Measurements from ENCODE around the gene PAK4.

PAK4 gene

DNA sequence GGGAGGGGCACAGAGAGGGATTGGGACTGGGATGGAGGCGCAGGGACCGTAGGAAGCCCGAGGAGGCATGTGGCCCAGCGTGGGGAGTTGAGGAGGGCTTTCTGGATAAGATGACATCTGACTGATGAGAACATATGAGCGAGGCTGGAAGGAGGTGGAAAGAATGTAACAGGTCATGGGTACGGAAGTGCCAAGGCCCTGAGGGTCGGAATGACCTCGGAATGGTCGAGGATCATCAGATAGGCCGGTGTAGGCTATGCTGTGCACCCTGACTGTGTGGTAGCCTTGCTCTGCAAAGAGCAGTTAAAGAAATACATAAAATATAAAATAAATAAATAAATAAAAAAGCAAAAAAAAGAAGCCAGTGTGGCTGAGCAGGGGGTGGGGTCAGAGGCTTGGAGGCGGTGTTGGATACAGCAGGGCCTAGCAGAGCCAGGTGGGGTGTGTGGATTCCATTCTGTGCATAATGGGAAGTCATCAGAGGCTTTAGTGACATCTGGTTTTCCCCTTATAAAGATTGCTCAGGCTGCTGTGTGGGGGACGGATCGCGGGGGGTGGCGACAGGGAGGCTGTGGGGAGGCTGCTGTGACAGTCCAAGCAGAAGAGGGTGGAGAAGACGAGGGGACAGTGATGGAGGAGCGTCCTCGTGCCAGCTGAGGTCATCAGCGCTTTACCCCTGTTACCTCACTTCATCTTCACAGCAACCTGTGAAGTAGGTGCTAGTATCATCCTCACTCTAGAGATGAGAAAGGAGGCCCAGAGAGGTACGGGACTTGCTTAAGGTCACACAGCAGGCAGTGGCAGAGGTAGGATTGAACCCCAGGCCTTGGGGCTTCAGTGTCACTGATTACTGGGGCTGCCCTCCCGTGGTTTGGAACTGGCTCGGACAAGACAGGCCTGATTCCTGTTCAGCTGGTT, 5.0 kb downstream of the PAK4 start:
- TF ChIP-seq ZNF274 (IDR thresholded peaks at IDR 0.05; ENCODE audit: low read depth, low read length): no peak
- H3K4me3 ChIP-seq (ENCODE audit: low read length): no peak overlapping the region

DNA sequence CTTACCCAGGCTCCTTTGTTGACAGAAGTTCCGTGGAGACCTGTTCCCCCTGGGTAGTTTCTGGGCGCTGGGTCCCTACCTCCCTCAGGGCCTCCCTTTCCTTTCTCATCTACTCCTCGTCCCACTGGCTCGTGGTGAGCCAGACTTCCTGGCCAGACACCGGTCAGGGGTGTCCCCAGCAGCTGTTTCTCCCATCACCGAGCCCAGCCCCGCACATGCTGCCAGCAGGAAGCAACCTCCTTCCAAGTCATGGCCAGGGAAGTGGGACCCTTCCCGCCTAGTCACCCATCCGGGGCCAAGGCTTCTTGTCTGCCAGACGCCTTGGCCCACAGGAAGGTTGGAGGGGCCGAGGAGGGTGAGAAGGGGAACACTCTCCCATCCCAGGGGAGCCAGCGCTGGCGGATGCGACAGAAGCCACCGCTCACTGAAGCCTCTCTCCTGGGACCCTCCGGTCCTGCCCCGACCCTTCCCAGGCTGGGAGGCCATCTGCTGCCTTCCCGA, 5.7 kb downstream of the PAK4 start:
- H3K4me3 ChIP-seq (ENCODE audit: low read length): no peak overlapping the region
- TF ChIP-seq ZNF274 (IDR thresholded peaks at IDR 0.05; ENCODE audit: low read depth, low read length): no peak

- no peak for TF ChIP-seq ZNF274 (IDR thresholded peaks at IDR 0.05; ENCODE audit: low read depth, low read length)
- H3K4me3 ChIP-seq (ENCODE audit: low read length): no peak overlapping the region
These were observed 6.9 kb downstream of the PAK4 start for GRCh38 chr19:39132344-39132969.

- no peak for TF ChIP-seq ZNF274 (IDR thresholded peaks at IDR 0.05; ENCODE audit: low read depth, low read length)
- no peak overlapping the region for H3K4me3 ChIP-seq (ENCODE audit: low read length)
These were observed 8.1 kb downstream of the PAK4 start for GRCh38 chr19:39133431-39134270.

DNA sequence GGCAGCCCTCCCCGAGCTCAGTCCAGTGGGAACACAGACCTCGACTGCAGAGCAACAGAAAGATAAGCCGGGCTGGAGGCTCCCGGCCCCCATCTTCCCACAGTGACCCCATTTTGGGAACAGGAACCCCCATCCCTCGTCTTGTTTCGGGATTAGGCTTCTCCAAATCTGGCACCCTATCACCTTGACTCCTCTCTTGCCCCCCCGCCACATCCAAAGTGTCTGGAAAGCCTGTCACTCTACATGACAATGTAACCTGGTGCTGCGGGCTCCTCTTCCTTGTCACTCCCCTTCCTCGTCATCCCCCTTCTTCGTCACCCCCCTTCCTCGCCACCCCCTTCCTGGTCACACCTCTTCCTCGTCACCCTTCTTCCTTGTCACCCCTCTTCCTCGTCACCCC, 10.1 kb downstream of the PAK4 start:
- no peak for TF ChIP-seq ZNF274 (IDR thresholded peaks at IDR 0.05; ENCODE audit: low read depth, low read length)
- H3K4me3 ChIP-seq (ENCODE audit: low read length): no peak overlapping the region

GRCh38 chr19:39136225-39136940, 10.8 kb downstream of the PAK4 start:
- no peak overlapping the region for H3K4me3 ChIP-seq (ENCODE audit: low read length)
- TF ChIP-seq ZNF274 (IDR thresholded peaks at IDR 0.05; ENCODE audit: low read depth, low read length): no peak

DNA sequence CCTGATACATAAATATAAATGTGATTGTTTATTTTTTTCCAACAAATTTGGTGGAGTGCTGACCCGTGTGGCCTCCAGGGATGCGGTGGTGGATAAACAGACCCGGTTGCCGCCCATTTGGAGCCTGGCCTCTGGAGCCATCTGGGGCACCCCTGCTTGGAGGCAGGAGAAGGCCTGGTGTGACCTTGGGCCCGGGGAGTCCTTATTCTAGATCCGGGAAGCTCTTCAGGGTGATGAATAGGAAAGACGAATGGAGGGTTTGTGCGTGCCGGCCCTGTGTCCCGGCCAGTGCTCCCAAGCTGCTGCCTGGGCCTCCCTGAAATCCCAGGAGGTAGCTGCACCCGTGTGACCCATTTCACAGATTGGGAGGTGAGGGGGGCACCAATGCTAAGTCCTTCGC, 11.5 kb downstream of the PAK4 start:
- TF ChIP-seq ZNF274 (IDR thresholded peaks at IDR 0.05; ENCODE audit: low read depth, low read length): no peak
- H3K4me3 ChIP-seq (ENCODE audit: low read length): no peak overlapping the region

DNA sequence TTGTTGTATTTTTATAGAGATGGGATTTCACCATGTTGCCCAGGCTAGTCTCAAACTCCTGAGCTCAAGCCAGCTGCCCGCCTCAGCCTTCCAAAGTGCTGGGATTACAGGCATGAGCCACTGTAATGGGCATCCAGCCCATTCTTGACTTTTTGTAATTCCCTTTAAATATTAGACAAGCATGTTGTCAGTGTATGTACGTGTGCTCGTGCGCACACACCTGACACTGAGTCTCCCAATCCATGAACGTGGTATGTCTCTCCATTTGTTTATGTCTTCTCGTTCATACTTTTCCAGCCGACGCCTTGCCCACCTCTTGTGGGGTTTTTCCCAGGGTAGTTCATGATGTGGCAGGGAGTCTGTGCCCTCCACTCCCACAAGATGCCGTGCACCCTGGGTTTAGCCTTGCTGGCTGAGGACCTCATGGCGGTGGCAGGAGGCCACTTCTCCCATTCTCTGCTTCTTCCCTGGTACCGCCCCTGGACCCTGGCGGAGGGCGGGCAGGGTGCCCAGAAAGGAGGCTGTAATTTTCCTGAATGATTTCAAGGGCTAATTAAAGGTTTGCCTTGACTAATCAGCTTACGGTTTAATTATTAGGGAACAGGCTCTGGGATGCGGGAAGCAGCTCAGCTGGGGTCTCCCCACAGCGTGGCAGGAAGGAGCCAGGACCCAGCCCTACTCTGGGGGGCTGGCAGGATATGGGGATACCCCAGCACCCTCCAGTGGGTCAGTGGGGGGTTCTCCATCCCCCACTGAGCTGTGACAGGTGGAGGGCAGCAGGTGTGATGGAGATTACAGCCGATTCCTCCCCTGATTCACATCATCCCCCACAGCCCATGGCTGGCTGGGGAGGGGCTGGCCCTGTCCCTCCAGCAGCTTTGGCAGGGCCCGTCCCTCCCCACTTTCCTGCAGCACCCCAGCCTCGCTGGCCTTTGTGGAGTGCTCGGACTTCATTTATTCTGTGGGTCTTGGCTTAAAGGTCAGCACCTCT, 12.9 kb downstream of the PAK4 start:
- no peak for TF ChIP-seq ZNF274 (IDR thresholded peaks at IDR 0.05; ENCODE audit: low read depth, low read length)
- no peak overlapping the region for H3K4me3 ChIP-seq (ENCODE audit: low read length)

DNA sequence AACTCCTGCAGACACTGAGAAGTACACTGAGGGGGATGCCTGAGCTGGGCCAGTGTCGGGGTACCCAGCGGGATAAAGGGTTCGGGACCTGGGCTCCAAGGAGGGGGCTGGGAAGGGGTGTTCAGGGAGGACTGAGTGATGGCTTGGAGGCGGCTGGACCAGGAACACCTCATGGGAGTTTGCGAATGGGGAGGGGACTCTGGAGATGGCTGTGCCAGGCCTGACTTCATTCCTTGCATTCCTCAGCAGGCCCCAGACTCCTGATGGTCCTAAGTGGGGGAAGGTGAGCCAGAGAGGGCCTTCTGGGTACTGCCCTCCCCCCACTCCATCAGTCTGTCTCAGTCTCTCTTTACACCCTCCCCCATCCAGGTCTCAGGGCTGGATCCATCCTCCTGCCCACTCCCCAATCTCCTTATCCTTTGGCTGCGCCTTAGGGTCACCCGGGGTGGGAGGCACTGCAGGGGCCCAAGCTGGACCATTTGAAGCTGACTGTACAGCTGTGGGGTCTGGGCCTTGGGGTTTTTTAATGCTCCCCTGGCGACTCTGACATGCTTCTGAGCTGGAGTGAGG, 13.8 kb downstream of the PAK4 start:
- no peak for TF ChIP-seq ZNF274 (IDR thresholded peaks at IDR 0.05; ENCODE audit: low read depth, low read length)
- H3K4me3 ChIP-seq (ENCODE audit: low read length): no peak overlapping the region

DNA sequence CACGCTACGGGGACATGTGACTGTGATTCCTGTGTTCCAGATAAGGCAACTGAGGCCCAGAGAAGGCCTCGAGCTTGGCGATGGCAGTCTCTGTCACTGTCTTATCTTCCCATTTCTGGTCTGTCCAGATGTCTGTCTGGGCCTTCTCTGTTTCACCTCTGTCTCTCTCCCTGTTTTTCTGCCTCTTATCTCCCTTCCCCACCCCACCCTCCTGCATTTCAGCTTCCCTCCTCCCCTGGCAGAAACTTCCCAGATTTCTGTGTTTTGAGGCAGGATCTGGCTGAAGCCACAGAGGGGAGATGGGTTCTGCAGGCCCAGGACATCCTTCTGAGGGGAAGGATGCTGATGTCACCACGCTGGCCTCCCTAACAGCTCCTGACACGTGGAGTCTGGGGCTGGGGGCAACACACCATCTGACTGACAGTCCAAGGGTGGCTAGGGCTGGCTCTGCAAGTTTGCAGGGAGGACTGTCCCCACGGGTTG, 14.4 kb downstream of the PAK4 start:
- H3K4me3 ChIP-seq (ENCODE audit: low read length): no peak overlapping the region
- TF ChIP-seq ZNF274 (IDR thresholded peaks at IDR 0.05; ENCODE audit: low read depth, low read length): no peak

- H3K4me3 ChIP-seq (ENCODE audit: low read length): no peak overlapping the region
- TF ChIP-seq ZNF274 (IDR thresholded peaks at IDR 0.05; ENCODE audit: low read depth, low read length): no peak
These were observed 15.0 kb downstream of the PAK4 start for GRCh38 chr19:39140594-39140993.

DNA sequence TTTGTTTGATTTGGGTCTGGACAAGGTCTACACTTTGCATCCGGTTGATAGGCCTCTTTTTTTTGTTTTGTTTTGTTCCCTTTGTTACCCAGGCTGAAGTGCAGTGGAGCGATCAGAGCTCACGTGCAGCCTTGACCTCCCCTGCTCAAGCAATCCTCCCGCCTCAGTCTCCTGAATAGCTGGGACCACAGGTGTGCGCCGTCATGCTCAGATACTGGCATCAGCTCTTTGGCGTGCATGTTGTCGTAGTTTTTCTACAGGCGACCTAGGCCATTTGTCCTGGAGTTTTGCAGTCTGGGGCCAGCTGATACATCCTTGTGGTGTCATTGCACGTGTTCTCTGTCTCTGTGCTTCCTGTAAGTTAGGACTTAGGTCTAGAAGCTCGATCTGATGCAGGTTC, 16.3 kb downstream of the PAK4 start:
- no peak for TF ChIP-seq ZNF274 (IDR thresholded peaks at IDR 0.05; ENCODE audit: low read depth, low read length)
- H3K4me3 ChIP-seq (ENCODE audit: low read length): no peak overlapping the region

All from GM08714 (cell line).